ENCODE measurements around the gene MAGIX. TPM values are rescaled to one million over a fixed set of nuclear protein-coding genes. Genes with fewer than 3 reads are reported as not detected.

The MAGIX gene
- total and polyA plus RNA-seq, 4 donors = 2.0 to 6.2 (median 5.8) TPM

- Histone ChIP-seq H3K27me3 (ENCODE audit: control insufficient read depth, insufficient read depth, low read length) (no peaks in the 10 kb centered on the region), H3K27ac (ENCODE audit: low read depth, low read length) (no peak overlapping the region), H3K36me3 (ENCODE audit: control insufficient read depth, insufficient read depth, low read length) (peaks cover 5% of the 10 kb centered on the region), H3K9me3 (ENCODE audit: control insufficient read depth, insufficient read depth, low read length) (peaks cover 2% of the 10 kb centered on the region), H3K4me3 (ENCODE audit: low read depth, low read length) (no peak overlapping the region), H3K4me1 (ENCODE audit: control insufficient read depth, insufficient read depth, low read length) (peaks cover 12% of the 10 kb centered on the region)
- DNase-seq (ENCODE audit: low read depth in 4 of 6, low spot score in 6 of 6) = no peak
- no CpG with 5 or more reads among the region's 2 CpGs for WGBS (ENCODE audit: insufficient coverage)
Measured at GRCh38 chrX:49202022-49202421, 39.5 kb downstream of the MAGIX start.

- no peak overlapping the region for H3K27ac ChIP-seq (ENCODE audit: low read depth, low read length)
- peaks cover 2% of the 10 kb centered on the region for H3K9me3 ChIP-seq (ENCODE audit: control insufficient read depth, insufficient read depth, low read length)
- no peak overlapping the region for H3K4me3 ChIP-seq (ENCODE audit: low read depth, low read length)
- H3K36me3 ChIP-seq (ENCODE audit: control insufficient read depth, insufficient read depth, low read length) = no peaks in the 10 kb centered on the region
- WGBS (ENCODE audit: insufficient coverage) = 50% methylated on average over 3 of the region's 3 CpGs
- no peak for DNase-seq (ENCODE audit: low read depth in 4 of 6, low spot score in 6 of 6)
- H3K27me3 ChIP-seq (ENCODE audit: control insufficient read depth, insufficient read depth, low read length) = no peaks in the 10 kb centered on the region
- peaks cover 12% of the 10 kb centered on the region for H3K4me1 ChIP-seq (ENCODE audit: control insufficient read depth, insufficient read depth, low read length)
Measured at GRCh38 chrX:49203536-49203935, 41.0 kb downstream of the MAGIX start.

GRCh38 chrX:49204017-49204416 is 41.5 kb downstream of the MAGIX start:
- Histone ChIP-seq H3K27me3 (ENCODE audit: control insufficient read depth, insufficient read depth, low read length) (no peaks in the 10 kb centered on the region), H3K4me3 (ENCODE audit: low read depth, low read length) (no peak overlapping the region), H3K4me1 (ENCODE audit: control insufficient read depth, insufficient read depth, low read length) (peaks cover 7% of the 10 kb centered on the region), H3K9me3 (ENCODE audit: control insufficient read depth, insufficient read depth, low read length) (peaks cover 2% of the 10 kb centered on the region), H3K27ac (ENCODE audit: low read depth, low read length) (no peak overlapping the region), H3K36me3 (ENCODE audit: control insufficient read depth, insufficient read depth, low read length) (no peaks in the 10 kb centered on the region)
- 78% methylated on average over 6 of the region's 6 CpGs for WGBS (ENCODE audit: insufficient coverage)
- no peak for DNase-seq (ENCODE audit: low read depth in 4 of 6, low spot score in 6 of 6)

GRCh38 chrX:49204709-49205108 is 42.2 kb downstream of the MAGIX start:
- H3K4me1 ChIP-seq (ENCODE audit: control insufficient read depth, insufficient read depth, low read length) = peaks cover 6% of the 10 kb centered on the region
- H3K36me3 ChIP-seq (ENCODE audit: control insufficient read depth, insufficient read depth, low read length) = no peaks in the 10 kb centered on the region
- DNase-seq (ENCODE audit: low read depth in 4 of 6, low spot score in 6 of 6) = no peak
- no peak overlapping the region for H3K27ac ChIP-seq (ENCODE audit: low read depth, low read length)
- H3K9me3 ChIP-seq (ENCODE audit: control insufficient read depth, insufficient read depth, low read length) = peaks cover 2% of the 10 kb centered on the region
- 36% methylated on average over 4 of the region's 4 CpGs for WGBS (ENCODE audit: insufficient coverage)
- H3K4me3 ChIP-seq (ENCODE audit: low read depth, low read length) = no peak overlapping the region
- no peaks in the 10 kb centered on the region for H3K27me3 ChIP-seq (ENCODE audit: control insufficient read depth, insufficient read depth, low read length)

GRCh38 chrX:49205443-49205842 is 42.9 kb downstream of the MAGIX start:
- Histone ChIP-seq H3K27ac (ENCODE audit: low read depth, low read length) (no peak overlapping the region), H3K36me3 (ENCODE audit: control insufficient read depth, insufficient read depth, low read length) (no peaks in the 10 kb centered on the region), H3K9me3 (ENCODE audit: control insufficient read depth, insufficient read depth, low read length) (peaks cover 2% of the 10 kb centered on the region), H3K27me3 (ENCODE audit: control insufficient read depth, insufficient read depth, low read length) (no peaks in the 10 kb centered on the region), H3K4me1 (ENCODE audit: control insufficient read depth, insufficient read depth, low read length) (peaks cover 5% of the 10 kb centered on the region), H3K4me3 (ENCODE audit: low read depth, low read length) (no peak overlapping the region)
- 70% methylated on average over 9 of the region's 13 CpGs for WGBS (ENCODE audit: insufficient coverage)
- DNase-seq (ENCODE audit: low read depth in 4 of 6, low spot score in 6 of 6) = no peak

GRCh38 chrX:49206543-49206942 is 44.0 kb downstream of the MAGIX start:
- Histone ChIP-seq H3K4me3 (ENCODE audit: low read depth, low read length) (no peak overlapping the region), H3K9me3 (ENCODE audit: control insufficient read depth, insufficient read depth, low read length) (peaks cover 2% of the 10 kb centered on the region), H3K27ac (ENCODE audit: low read depth, low read length) (no peak overlapping the region), H3K27me3 (ENCODE audit: control insufficient read depth, insufficient read depth, low read length) (no peaks in the 10 kb centered on the region), H3K4me1 (ENCODE audit: control insufficient read depth, insufficient read depth, low read length) (no peaks in the 10 kb centered on the region), H3K36me3 (ENCODE audit: control insufficient read depth, insufficient read depth, low read length) (no peaks in the 10 kb centered on the region)
- no peak for DNase-seq (ENCODE audit: low read depth in 4 of 6, low spot score in 6 of 6)
- WGBS (ENCODE audit: insufficient coverage) = 65% methylated on average over 7 of the region's 8 CpGs

GRCh38 chrX:49208399-49208798 is 45.8 kb downstream of the MAGIX start:
- H3K4me1 ChIP-seq (ENCODE audit: control insufficient read depth, insufficient read depth, low read length) = no peaks in the 10 kb centered on the region
- WGBS (ENCODE audit: insufficient coverage) = 85% methylated on average over 4 of the region's 5 CpGs
- DNase-seq (ENCODE audit: low read depth in 4 of 6, low spot score in 6 of 6) = no peak
- H3K27ac ChIP-seq (ENCODE audit: low read depth, low read length) = no peak overlapping the region
- no peak overlapping the region for H3K4me3 ChIP-seq (ENCODE audit: low read depth, low read length)
- H3K36me3 ChIP-seq (ENCODE audit: control insufficient read depth, insufficient read depth, low read length) = no peaks in the 10 kb centered on the region
- H3K27me3 ChIP-seq (ENCODE audit: control insufficient read depth, insufficient read depth, low read length) = no peaks in the 10 kb centered on the region
- H3K9me3 ChIP-seq (ENCODE audit: control insufficient read depth, insufficient read depth, low read length) = peaks cover 2% of the 10 kb centered on the region

GRCh38 chrX:49209434-49210251 is 47.1 kb downstream of the MAGIX start:
- DNase-seq (ENCODE audit: low read depth in 4 of 6, low spot score in 6 of 6) = no peak
- H3K36me3 ChIP-seq (ENCODE audit: control insufficient read depth, insufficient read depth, low read length) = no peaks in the 10 kb centered on the region
- H3K27me3 ChIP-seq (ENCODE audit: control insufficient read depth, insufficient read depth, low read length) = no peaks in the 10 kb centered on the region
- H3K4me1 ChIP-seq (ENCODE audit: control insufficient read depth, insufficient read depth, low read length) = no peaks in the 10 kb centered on the region
- no peak overlapping the region for H3K27ac ChIP-seq (ENCODE audit: low read depth, low read length)
- H3K4me3 ChIP-seq (ENCODE audit: low read depth, low read length) = no peak overlapping the region
- no peaks in the 10 kb centered on the region for H3K9me3 ChIP-seq (ENCODE audit: control insufficient read depth, insufficient read depth, low read length)
- 47% methylated on average over 18 of the region's 28 CpGs for WGBS (ENCODE audit: insufficient coverage)

- H3K36me3 ChIP-seq (ENCODE audit: control insufficient read depth, insufficient read depth, low read length) = no peaks in the 10 kb centered on the region
- no peaks in the 10 kb centered on the region for H3K9me3 ChIP-seq (ENCODE audit: control insufficient read depth, insufficient read depth, low read length)
- DNase-seq (ENCODE audit: low read depth in 4 of 6, low spot score in 6 of 6) = no peak
- WGBS (ENCODE audit: insufficient coverage) = 67% methylated on average over 1 of the region's 8 CpGs
- H3K4me3 ChIP-seq (ENCODE audit: low read depth, low read length) = no peak overlapping the region
- H3K27ac ChIP-seq (ENCODE audit: low read depth, low read length) = no peak overlapping the region
- no peaks in the 10 kb centered on the region for H3K4me1 ChIP-seq (ENCODE audit: control insufficient read depth, insufficient read depth, low read length)
- no peaks in the 10 kb centered on the region for H3K27me3 ChIP-seq (ENCODE audit: control insufficient read depth, insufficient read depth, low read length)
Measured at GRCh38 chrX:49210406-49210805, 47.8 kb downstream of the MAGIX start.

GRCh38 chrX:49211074-49211473 is 48.5 kb downstream of the MAGIX start:
- DNase-seq (ENCODE audit: low read depth in 4 of 6, low spot score in 6 of 6) = no peak
- no peaks in the 10 kb centered on the region for H3K27me3 ChIP-seq (ENCODE audit: control insufficient read depth, insufficient read depth, low read length)
- no peaks in the 10 kb centered on the region for H3K4me1 ChIP-seq (ENCODE audit: control insufficient read depth, insufficient read depth, low read length)
- 80% methylated on average over 4 of the region's 9 CpGs for WGBS (ENCODE audit: insufficient coverage)
- no peaks in the 10 kb centered on the region for H3K36me3 ChIP-seq (ENCODE audit: control insufficient read depth, insufficient read depth, low read length)
- H3K9me3 ChIP-seq (ENCODE audit: control insufficient read depth, insufficient read depth, low read length) = no peaks in the 10 kb centered on the region
- no peak overlapping the region for H3K4me3 ChIP-seq (ENCODE audit: low read depth, low read length)
- no peak overlapping the region for H3K27ac ChIP-seq (ENCODE audit: low read depth, low read length)
